Skeletal muscle tissue (tissue), 4 donors: ENCODE results near the gene PDSS2. TPM values are rescaled to one million over a fixed set of nuclear protein-coding genes. Genes with fewer than 3 reads are reported as not detected.

ENCODE experiments used
- H3K27ac ChIP-seq: one replicate; pipeline ENCODE4 v1.7.0; 2013; ENCODE audit warnings: mild to moderate bottlenecking, low read depth, low read length, inconsistent platforms
- H3K27me3 ChIP-seq, 3 donors: one replicate each; pipeline ENCODE4 v1.7.0; 2013; ENCODE audit warnings: low read length in 3 of 3; ENCODE audit not compliant: control insufficient read depth in 3 of 3, insufficient read depth in 3 of 3
- H3K36me3 ChIP-seq, 3 donors: one replicate each; pipeline ENCODE4 v1.7.0; 2013; ENCODE audit warnings: low read length in 3 of 3; ENCODE audit not compliant: control insufficient read depth in 3 of 3, insufficient read depth in 3 of 3
- H3K4me1 ChIP-seq, 3 donors: one replicate each; pipeline ENCODE4 v1.7.0; 2013; ENCODE audit warnings: low read length in 3 of 3, mild to moderate bottlenecking in 3 of 3; ENCODE audit not compliant: control insufficient read depth in 3 of 3, insufficient read depth in 3 of 3
- H3K4me3 ChIP-seq, 3 donors: one replicate each; pipeline ENCODE4 v1.7.0; 2013; ENCODE audit warnings: low read length in 3 of 3
- H3K9ac ChIP-seq, 3 donors: one replicate each; pipeline ENCODE4 v1.7.0; 2013; ENCODE audit warnings: low read length in 3 of 3, mild to moderate bottlenecking in 3 of 3, moderate library complexity in 2 of 3, low read depth in 1 of 3
- H3K9me3 ChIP-seq, 3 donors: one replicate each; pipeline ENCODE4 v1.7.0; 2013; ENCODE audit warnings: low read length in 3 of 3; ENCODE audit not compliant: control insufficient read depth in 3 of 3
- total RNA-seq: library from RNA; depleted of rRNA; stranded (reverse); fragments of >200 nt; gene quantifications from one replicate; pipeline ENCODE4 v1.2.3, GENCODE V29; 2014
- donor health status: Osteomylitis.

PDSS2 gene
- total RNA-seq, 1 donor from 2014 or later, result 6.8 TPM

DNA sequence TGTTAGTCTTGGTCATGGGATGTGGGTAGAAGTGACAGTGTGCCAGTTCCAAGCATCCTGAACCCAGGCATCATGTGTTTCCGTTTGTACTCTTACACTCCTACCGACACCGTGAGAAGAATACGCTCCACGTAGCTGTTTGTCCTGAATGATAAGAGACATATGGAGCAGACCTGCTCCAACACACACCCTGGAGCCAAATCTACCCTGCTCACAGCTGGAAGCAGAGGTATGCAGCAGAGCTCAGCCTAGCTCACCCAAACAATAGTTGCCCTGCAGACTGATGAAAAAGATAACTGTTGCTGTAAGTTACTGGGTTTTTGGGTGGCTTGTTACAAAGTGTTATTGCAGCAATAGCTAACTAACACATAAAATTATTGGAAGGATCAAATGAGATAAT, 14.3 kb upstream of the PDSS2 start:
- Histone ChIP-seq H3K4me1 (no peaks in the 10 kb centered on the region), H3K36me3 (no peaks in the 10 kb centered on the region), H3K9me3 (no peaks in the 10 kb centered on the region), H3K4me3 (no peak overlapping the region), H3K9ac (no peak overlapping the region), H3K27me3 (no peaks in the 10 kb centered on the region), H3K27ac (no peak overlapping the region)

DNA sequence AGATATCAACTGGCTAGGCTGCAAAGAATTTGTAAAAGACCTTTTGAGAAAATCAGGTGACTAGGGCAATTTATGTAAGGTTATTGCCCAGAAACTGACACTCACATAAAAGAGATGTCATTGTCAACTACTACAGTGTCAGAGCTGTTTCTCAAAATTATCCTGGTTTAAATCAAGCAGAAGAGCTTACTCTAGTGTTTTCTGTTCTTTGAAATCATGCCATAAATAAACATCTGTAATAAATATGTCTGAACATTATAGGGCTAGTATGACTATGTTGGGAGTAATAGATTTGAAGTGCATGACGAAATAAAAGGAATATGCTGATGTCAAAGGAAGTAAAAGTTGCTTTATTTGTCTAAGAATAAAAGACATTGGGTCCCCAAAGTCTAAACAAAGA, 11.0 kb upstream of the PDSS2 start:
- Histone ChIP-seq H3K27ac (no peak overlapping the region), H3K9ac (no peak overlapping the region), H3K4me3 (no peak overlapping the region), H3K9me3 (no peaks in the 10 kb centered on the region), H3K4me1 (no peaks in the 10 kb centered on the region), H3K36me3 (no peaks in the 10 kb centered on the region), H3K27me3 (no peaks in the 10 kb centered on the region)

DNA sequence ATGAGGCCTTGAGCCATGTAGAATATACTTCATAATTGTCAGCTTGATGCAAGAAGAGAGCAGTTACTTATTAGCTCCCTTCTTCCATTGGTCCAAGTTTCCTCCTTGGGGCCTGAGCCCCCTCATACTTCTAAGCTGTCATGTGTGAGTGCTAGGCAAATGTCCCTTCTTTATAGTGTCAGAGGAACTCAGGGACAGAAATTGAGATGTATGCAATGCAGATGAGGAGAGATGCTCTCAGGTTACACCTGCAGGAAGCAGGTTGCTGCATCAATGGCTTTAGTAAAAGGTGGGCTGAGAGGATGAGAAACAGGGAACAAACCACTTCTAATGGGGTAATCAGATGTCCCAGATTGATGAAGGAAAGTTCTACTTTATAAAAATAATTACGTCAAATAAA, 6.7 kb upstream of the PDSS2 start:
- H3K4me1 ChIP-seq, result peaks cover 0 to 10% (median 10%) of the 10 kb centered on the region in 3 donors
- H3K9ac ChIP-seq, result no peak overlapping the region
- H3K27me3 ChIP-seq, result no peaks in the 10 kb centered on the region

DNA sequence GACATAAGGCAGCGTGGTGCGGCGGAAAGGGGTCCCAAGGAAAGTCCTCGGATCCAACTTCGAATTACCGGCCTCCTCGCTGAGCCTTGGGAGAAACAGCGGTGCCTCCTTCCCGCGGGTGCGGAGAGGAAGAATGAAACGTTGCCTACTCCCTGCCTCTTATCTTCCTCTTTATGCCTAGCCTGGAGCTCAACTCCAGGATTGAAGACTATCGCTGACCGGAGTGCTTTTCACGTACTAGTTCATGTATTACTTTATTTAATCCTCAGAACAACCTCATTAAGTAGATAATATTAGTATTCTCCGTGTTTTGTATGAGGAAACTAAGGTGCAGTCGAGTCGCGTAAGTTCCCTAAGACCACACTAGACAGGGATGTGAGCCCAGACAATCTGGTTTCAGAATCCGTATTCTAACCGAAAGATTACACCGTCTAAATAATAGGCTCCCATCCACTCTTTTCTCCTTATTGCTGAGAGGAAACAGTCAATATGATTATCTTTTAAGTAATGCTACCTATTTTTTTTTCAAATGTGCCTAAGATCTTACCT, 793 bp upstream of the PDSS2 start:
- H3K27ac ChIP-seq, result peak overlapping the region; percentile 91
- peak overlapping the region; percentile 97 to 98 (median 97) for H3K9ac ChIP-seq
- H3K4me3 ChIP-seq, result peak overlapping the region; percentile 98 to 99 (median 99)
- no peaks in the 10 kb centered on the region for H3K36me3 ChIP-seq
- H3K4me1 ChIP-seq, result peaks cover 10 to 14% (median 11%) of the 10 kb centered on the region in 3 donors
- no peaks in the 10 kb centered on the region for H3K27me3 ChIP-seq
- no peaks in the 10 kb centered on the region for H3K9me3 ChIP-seq

More for the DNA sequence above, 6.7 kb upstream of the PDSS2 start:
- Histone ChIP-seq H3K9me3 (no peaks in the 10 kb centered on the region), H3K36me3 (no peaks in the 10 kb centered on the region), H3K27ac (no peak overlapping the region), H3K4me3 (no peak overlapping the region)

DNA sequence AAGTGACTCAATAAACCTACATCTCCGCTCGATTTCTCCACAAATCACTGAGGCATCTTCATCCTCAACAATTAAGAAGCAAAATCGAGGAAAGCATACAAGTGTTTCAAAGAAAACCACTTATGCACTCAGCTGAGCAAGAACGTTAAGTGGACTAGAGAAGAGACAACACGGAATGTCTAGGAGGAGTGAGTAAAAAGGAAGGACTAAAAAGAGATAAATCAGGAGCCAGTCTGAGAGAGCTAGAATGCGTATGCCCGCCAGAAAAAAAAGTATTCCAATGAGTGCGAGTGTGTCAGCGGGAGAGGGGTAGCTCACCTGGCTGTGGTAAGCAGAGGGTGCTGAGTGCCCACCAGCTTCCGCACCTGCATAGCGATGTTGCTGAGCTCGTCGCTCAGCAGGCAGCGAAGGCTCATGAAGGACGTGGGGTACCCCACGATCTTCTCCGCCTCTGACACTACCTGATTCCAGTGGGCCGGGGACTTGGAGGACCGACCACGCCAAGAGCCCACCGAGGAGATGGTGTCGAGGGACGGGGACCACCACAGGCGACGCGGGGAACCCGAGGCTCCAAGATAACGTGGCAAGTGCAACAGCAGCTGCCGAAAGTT, 587 bp downstream of the PDSS2 start:
- H3K4me3 ChIP-seq, result peak overlapping the region; percentile 98 to 99 (median 99)
- H3K27me3 ChIP-seq, result no peaks in the 10 kb centered on the region
- no peaks in the 10 kb centered on the region for H3K9me3 ChIP-seq
- H3K27ac ChIP-seq, result peak overlapping the region; percentile 91
- no peaks in the 10 kb centered on the region for H3K36me3 ChIP-seq
- H3K9ac ChIP-seq, result peak overlapping the region; percentile 97 to 98 (median 97)
- H3K4me1 ChIP-seq, result peaks cover 10 to 14% (median 11%) of the 10 kb centered on the region in 3 donors

DNA sequence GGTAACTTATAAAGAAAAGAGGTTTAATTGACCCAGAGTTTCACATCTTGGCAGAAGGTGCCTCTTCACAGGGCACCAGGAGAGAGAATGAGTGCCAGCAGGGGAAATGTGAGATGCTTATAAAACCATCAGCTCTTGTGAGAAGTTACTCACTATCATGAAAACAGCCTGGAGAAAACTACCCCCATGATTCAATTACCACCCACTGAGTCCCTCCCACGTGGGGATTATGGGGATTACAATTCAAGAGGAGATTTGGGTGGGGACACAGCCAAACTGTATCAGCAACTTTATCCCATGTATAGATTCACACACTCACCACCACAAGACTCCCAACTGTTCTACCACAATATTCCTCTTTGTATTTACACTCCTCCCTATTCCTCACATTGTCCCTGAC, 10.6 kb downstream of the PDSS2 start:
- Histone ChIP-seq H3K4me3 (no peak overlapping the region), H3K36me3 (peaks cover 0 to 2% (median 0%) of the 10 kb centered on the region in 3 donors), H3K27ac (no peak overlapping the region), H3K4me1 (no peaks in the 10 kb centered on the region), H3K9ac (no peak overlapping the region), H3K9me3 (peaks cover 7% of the 10 kb centered on the region in 3 donors), H3K27me3 (no peaks in the 10 kb centered on the region)

DNA sequence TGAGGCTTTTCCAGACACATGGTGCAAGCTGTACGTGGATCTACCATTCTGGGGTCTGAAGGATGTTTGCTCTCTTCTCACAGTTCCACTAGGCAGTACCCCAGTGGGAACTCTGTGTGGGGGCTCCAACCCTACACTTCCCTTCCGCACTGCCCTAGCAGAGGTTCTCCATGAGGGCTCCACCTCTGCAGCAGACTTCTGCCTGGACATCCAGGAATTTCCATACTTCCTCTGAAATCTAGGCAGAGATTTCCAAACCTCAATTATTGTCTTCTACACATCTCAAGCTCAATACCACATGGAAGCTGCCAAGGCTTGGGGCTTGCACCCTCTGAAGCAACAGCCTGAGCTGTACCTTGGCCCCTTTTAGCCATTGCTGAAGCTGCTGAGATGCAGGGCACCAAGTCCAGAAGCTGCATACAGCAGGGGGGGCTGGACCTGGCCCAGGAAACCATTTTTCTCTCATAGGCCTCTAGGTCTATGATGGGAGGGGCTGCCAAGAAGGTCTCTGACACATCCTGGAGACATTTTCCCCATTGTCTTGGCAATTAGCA, 11.6 kb downstream of the PDSS2 start:
- no peak overlapping the region for H3K27ac ChIP-seq
- H3K4me3 ChIP-seq, result no peak overlapping the region
- H3K27me3 ChIP-seq, result no peaks in the 10 kb centered on the region
- H3K9me3 ChIP-seq, result peaks cover 7% of the 10 kb centered on the region in 3 donors
- H3K9ac ChIP-seq, result no peak overlapping the region
- peaks cover 0 to 10% (median 0%) of the 10 kb centered on the region in 3 donors for H3K4me1 ChIP-seq
- H3K36me3 ChIP-seq, result peaks cover 0 to 2% (median 0%) of the 10 kb centered on the region in 3 donors

DNA sequence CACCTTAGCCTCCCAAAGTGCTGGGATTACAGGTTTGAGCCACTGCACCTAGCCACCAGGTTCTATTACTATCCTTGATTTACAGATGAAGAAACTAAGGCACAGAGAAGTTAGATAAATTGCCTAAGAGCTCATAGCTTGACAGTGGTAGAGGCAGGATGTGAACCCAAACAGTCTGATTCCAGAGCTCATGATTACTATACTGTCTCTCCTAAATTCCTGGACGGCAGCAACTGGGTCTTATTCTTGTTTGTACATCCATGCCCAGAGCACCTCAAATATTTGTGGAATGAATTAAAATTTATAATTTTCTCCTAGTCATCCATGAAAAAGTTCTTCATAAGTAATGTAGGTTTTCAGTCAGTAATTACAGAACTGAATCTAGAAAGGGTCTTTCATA, 15.1 kb downstream of the PDSS2 start:
- Histone ChIP-seq H3K36me3 (no peaks in the 10 kb centered on the region), H3K4me3 (no peak overlapping the region)

DNA sequence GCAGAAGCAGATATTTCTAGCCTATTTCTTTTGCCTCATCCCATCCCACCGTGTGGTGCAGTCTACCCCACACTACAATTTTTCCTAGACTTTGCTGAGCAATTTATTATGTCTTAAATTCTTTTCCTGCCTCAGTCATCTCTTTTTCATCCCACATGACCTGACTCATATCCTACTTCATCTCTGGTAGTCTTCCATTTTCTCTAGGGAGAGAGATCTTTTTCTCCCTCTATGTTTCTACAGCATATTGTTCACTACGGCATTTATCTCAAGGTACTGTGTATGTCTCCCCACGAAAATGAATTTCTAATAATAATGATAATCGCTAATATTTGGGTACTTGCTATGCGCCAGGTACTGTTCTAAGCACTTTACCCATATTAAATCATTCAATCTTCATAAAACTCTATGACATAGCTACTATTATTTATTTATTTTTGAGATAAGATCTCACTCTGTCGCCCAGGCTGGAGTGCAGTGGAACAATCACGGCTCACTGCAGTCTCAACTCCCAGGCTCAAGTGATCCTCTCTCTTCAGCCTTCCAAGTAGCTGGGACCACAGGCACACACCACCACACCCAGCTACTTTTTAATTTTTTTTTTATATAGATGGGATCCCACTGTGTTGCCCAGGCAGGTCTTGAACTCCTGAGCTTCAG, 15.6 kb downstream of the PDSS2 start:
- no peaks in the 10 kb centered on the region for H3K36me3 ChIP-seq
- no peak overlapping the region for H3K4me3 ChIP-seq
- H3K27me3 ChIP-seq, result no peaks in the 10 kb centered on the region
- no peak overlapping the region for H3K27ac ChIP-seq
- no peak overlapping the region for H3K9ac ChIP-seq
- H3K9me3 ChIP-seq, result peaks cover 7% of the 10 kb centered on the region in 3 donors
- peaks cover 6 to 25% (median 9%) of the 10 kb centered on the region in 3 donors for H3K4me1 ChIP-seq

More for the DNA sequence above, 15.1 kb downstream of the PDSS2 start:
- Histone ChIP-seq H3K9ac (no peak overlapping the region), H3K4me1 (peaks cover 3 to 22% (median 7%) of the 10 kb centered on the region in 3 donors), H3K9me3 (peaks cover 7% of the 10 kb centered on the region in 3 donors), H3K27me3 (no peaks in the 10 kb centered on the region), H3K27ac (no peak overlapping the region)
